OCI-LY1 (cell line): ENCODE data around the gene ARID5A.

Source experiments
- H2AFZ ChIP-seq: fragments of 200-600 bp; sonication (generic), shearing (Covaris generic); 2 replicates; pipeline ENCODE4 v1.6.0; 2014; ENCODE audit warnings: antibody characterized with exemption, mild to moderate bottlenecking, low read length
- H3F3A ChIP-seq: fragments of 200-600 bp; sonication (generic), shearing (Covaris generic); 2 replicates; pipeline ENCODE4 v1.6.0; 2014; ENCODE audit warnings: mild to moderate bottlenecking, antibody characterized with exemption, low read length, moderate library complexity; ENCODE audit not compliant: insufficient read depth
- H3K27ac ChIP-seq: fragments of 200-600 bp; sonication (generic); 2 replicates; pipeline ENCODE4 v1.5.1; 2014; ENCODE audit warnings: low read length, mixed run types, mild to moderate bottlenecking, low read depth; ENCODE audit not compliant: poor library complexity, severe bottlenecking
- H3K27me3 ChIP-seq: fragments of 200-600 bp; sonication (generic); 2 replicates; pipeline ENCODE4 v1.6.0; 2014; ENCODE audit warnings: antibody characterized with exemption, mild to moderate bottlenecking, low read length, moderate library complexity; ENCODE audit not compliant: insufficient read depth
- H3K36me3 ChIP-seq: fragments of 200-600 bp; sonication (generic); 2 replicates; pipeline ENCODE4 v1.6.1; 2014; ENCODE audit warnings: mild to moderate bottlenecking, antibody characterized with exemption, low read length, moderate library complexity, mixed read lengths; ENCODE audit not compliant: insufficient read depth
- H3K4me1 ChIP-seq: fragments of 200-600 bp; sonication (generic); 2 replicates; pipeline ENCODE4 v1.5.1; 2014; ENCODE audit warnings: mild to moderate bottlenecking, low read length, moderate library complexity; ENCODE audit not compliant: insufficient read depth, severe bottlenecking
- H3K4me2 ChIP-seq: fragments of 200-600 bp; sonication (generic), shearing (Covaris generic); 2 replicates; pipeline ENCODE4 v1.6.1; 2014; ENCODE audit warnings: low read length
- H3K4me3 ChIP-seq: fragments of 200-600 bp; sonication (generic); 2 replicates; pipeline ENCODE4 v1.5.1; 2014; ENCODE audit warnings: low read length, low read depth, mild to moderate bottlenecking, mixed read lengths; ENCODE audit not compliant: poor library complexity, severe bottlenecking
- H3K79me2 ChIP-seq: fragments of 200-600 bp; shearing (Covaris generic); 2 replicates; pipeline ENCODE4 v1.6.1; 2016; ENCODE audit warnings: mixed run types, low read length, mixed read lengths; ENCODE audit not compliant: insufficient read depth
- H3K9ac ChIP-seq: fragments of 200-600 bp; sonication (generic), shearing (Covaris generic); 2 replicates; pipeline ENCODE4 v1.6.1; 2014; ENCODE audit warnings: mild to moderate bottlenecking, low read length, mixed read lengths
- H3K9me2 ChIP-seq: fragments of 200-600 bp; sonication (generic), shearing (Covaris generic); 2 replicates; pipeline ENCODE4 v1.6.1; 2014; ENCODE audit warnings: low read depth, mild to moderate bottlenecking, low read length, mixed read lengths
- H3K9me3 ChIP-seq: fragments of 200-600 bp; shearing (Covaris generic); 2 replicates; pipeline ENCODE4 v1.6.1; 2014; ENCODE audit warnings: low read length, mixed read lengths
- H4K20me1 ChIP-seq: fragments of 200-600 bp; sonication (generic), shearing (Covaris generic); 2 replicates; pipeline ENCODE4 v1.6.0; 2016; ENCODE audit warnings: mild to moderate bottlenecking, low read length; ENCODE audit not compliant: insufficient read depth
- EZH2 ChIP-seq: fragments of 200-600 bp; sonication (generic), shearing (Covaris generic); IDR thresholded peaks from 2 replicates; pipeline ENCODE4 v1.8.0; 2017; ENCODE audit warnings: borderline replicate concordance, mixed run types, mild to moderate bottlenecking, antibody characterized with exemption, low read length, moderate library complexity, mixed read lengths
- TF ChIP-seq, protein P1 (sequence below): fragments of 200-600 bp; sonication (generic), shearing (Covaris generic); IDR thresholded peaks from 2 replicates; pipeline ENCODE4 v1.5.1; 2017; ENCODE audit warnings: mild to moderate bottlenecking, antibody characterized with exemption, low read length, moderate library complexity, mixed read lengths

ARID5A gene

GRCh38 chr2:96525211-96525507 lies 11.4 kb upstream of the ARID5A start:
- Histone ChIP-seq H3K9me3 (no peaks in the 10 kb centered on the region), H3K4me1 (peaks cover 4% of the 10 kb centered on the region), H2AFZ (no peak overlapping the region), H3K79me2 (no peaks in the 10 kb centered on the region), H3K27me3 (peaks cover 25% of the 10 kb centered on the region), H3F3A (no peaks in the 10 kb centered on the region), H3K4me3 (no peak overlapping the region), H4K20me1 (no peaks in the 10 kb centered on the region), H3K4me2 (no peak overlapping the region), H3K27ac (no peak overlapping the region), H3K9ac (no peak overlapping the region), H3K9me2 (no peaks in the 10 kb centered on the region), H3K36me3 (no peaks in the 10 kb centered on the region; the same call in 1 of the 2 replicates)
- TF ChIP-seq EZH2: no peak
- TF ChIP-seq, protein P1, sequence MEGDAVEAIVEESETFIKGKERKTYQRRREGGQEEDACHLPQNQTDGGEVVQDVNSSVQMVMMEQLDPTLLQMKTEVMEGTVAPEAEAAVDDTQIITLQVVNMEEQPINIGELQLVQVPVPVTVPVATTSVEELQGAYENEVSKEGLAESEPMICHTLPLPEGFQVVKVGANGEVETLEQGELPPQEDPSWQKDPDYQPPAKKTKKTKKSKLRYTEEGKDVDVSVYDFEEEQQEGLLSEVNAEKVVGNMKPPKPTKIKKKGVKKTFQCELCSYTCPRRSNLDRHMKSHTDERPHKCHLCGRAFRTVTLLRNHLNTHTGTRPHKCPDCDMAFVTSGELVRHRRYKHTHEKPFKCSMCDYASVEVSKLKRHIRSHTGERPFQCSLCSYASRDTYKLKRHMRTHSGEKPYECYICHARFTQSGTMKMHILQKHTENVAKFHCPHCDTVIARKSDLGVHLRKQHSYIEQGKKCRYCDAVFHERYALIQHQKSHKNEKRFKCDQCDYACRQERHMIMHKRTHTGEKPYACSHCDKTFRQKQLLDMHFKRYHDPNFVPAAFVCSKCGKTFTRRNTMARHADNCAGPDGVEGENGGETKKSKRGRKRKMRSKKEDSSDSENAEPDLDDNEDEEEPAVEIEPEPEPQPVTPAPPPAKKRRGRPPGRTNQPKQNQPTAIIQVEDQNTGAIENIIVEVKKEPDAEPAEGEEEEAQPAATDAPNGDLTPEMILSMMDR: no peak

DNA sequence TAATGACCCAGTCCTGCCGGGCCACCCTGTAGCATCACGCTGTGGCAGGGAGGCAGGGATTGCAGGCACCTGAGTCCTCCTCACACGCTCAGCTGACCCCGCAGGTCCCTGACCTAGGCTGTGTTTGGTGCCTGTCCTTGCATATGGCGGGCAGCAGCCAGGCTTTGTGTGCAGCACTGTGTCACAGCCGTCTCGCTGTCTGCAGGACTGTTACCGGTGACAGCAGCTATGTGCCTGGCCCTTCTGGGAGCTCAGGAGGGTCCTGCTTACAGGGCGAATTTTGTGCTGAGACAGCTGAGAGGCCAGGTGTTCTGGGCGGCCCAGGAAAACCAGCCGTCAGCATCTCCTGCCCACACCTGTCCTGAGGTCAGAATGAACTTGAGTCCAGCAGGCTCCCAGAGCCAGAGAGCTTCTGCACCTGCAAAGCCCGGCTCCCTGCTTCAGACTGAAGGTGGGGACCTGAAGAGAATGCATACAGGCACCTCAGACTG lies 10.4 kb upstream of the ARID5A start:
- Histone ChIP-seq H3K27me3 (peaks cover 25% of the 10 kb centered on the region), H3K79me2 (no peaks in the 10 kb centered on the region), H4K20me1 (no peaks in the 10 kb centered on the region), H3K9me3 (no peaks in the 10 kb centered on the region), H3K4me1 (peaks cover 4% of the 10 kb centered on the region), H3K27ac (no peak overlapping the region), H3K9me2 (no peaks in the 10 kb centered on the region), H3K9ac (no peak overlapping the region), H3F3A (no peaks in the 10 kb centered on the region), H2AFZ (no peak overlapping the region), H3K4me2 (no peak overlapping the region), H3K4me3 (no peak overlapping the region), H3K36me3 (no peaks in the 10 kb centered on the region; the same call in 1 of the 2 replicates)
- TF ChIP-seq, protein P1: no peak
- no peak for TF ChIP-seq EZH2

DNA sequence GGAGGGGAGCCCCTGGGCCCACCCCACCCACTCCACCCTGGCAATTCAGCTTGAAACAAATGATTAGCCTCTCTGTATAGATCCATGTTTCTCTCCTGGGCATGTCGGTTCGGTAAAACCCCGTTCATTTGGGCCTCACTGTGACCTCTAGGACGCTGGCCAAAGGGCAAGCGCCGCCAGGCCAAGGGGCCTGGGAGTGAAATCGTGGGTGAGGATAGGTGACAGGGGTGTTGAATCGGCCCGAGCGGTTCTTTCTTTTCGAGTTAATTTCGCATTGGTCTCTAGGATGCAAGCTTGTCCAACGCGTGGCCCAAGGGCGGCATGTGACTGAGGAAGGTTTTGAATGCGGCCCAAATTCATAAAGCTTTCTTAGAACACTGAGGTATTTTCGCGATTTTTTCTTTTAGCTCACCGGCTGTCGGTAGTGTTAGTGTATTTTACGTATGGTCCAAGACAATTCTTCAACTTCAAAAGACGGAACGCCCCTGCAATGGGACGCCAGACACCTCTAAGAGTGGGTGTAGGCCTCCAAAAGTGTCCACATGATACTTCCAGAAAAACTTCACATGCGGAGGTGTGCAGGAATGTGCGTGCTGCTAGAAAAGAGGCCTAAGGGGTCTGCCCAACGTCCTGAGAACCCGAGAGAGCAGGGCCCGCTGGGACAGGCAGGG lies 9.8 kb upstream of the ARID5A start:
- Histone ChIP-seq H4K20me1 (no peaks in the 10 kb centered on the region), H3K4me2 (peak overlapping the region; percentile 36; the same call in 1 of the 2 replicates), H3K9me2 (no peaks in the 10 kb centered on the region), H3K36me3 (no peaks in the 10 kb centered on the region; the same call in 1 of the 2 replicates), H3K27ac (no peak overlapping the region), H3K27me3 (peaks cover 31% of the 10 kb centered on the region), H3K79me2 (no peaks in the 10 kb centered on the region), H3F3A (no peaks in the 10 kb centered on the region), H3K4me3 (peak overlapping the region; percentile 21), H3K9ac (no peak overlapping the region), H3K4me1 (peaks cover 4% of the 10 kb centered on the region), H3K9me3 (no peaks in the 10 kb centered on the region), H2AFZ (no peak overlapping the region)
- no peak for TF ChIP-seq EZH2
- TF ChIP-seq, protein P1: no peak
